Suprapubic skin (tissue), 4 donors: Measurements from ENCODE around the gene EPB41L2. TPM values are rescaled to one million over a fixed set of nuclear protein-coding genes. Genes with fewer than 3 reads are reported as not detected.

Experiments
- DNase-seq, 2 donors: peaks; one replicate each; pipeline ENCODE4 v3.0.0-alpha.2; 2019; ENCODE audit warnings: low spot score in 2 of 2
- H3K27ac ChIP-seq: fragments of 200-600 bp; sonication (generic); one replicate; pipeline ENCODE4 v1.5.1; 2019
- H3K27me3 ChIP-seq: fragments of 200-600 bp; sonication (generic); one replicate; pipeline ENCODE4 v1.5.1; 2019
- H3K36me3 ChIP-seq: fragments of 200-600 bp; sonication (generic); one replicate; pipeline ENCODE4 v1.5.1; 2019
- H3K4me1 ChIP-seq: fragments of 200-600 bp; sonication (generic); one replicate; pipeline ENCODE4 v1.5.1; 2019
- H3K4me3 ChIP-seq: fragments of 200-600 bp; sonication (generic); one replicate; pipeline ENCODE4 v1.5.1; 2019; ENCODE audit warnings: mild to moderate bottlenecking
- H3K9me3 ChIP-seq: fragments of 200-600 bp; sonication (generic); one replicate; pipeline ENCODE4 v1.5.1; 2019
- CTCF ChIP-seq, 2 donors: fragments of 200-600 bp in 1 of 2; fragments of 450-650 bp in 1 of 2; sonication (generic) in 1 of 2; IDR thresholded peaks; one replicate each; pipeline ENCODE4 v1.5.1; 2016 to 2019; ENCODE audit warnings: antibody characterized with exemption in 2 of 2, mild to moderate bottlenecking in 1 of 2, moderate library complexity in 1 of 2
- EP300 ChIP-seq: sonication (generic); formaldehyde crosslinking; IDR thresholded peaks from one replicate; pipeline ENCODE4 v1.6.1; 2017; ENCODE audit warnings: antibody characterized with exemption
- POLR2A ChIP-seq, 2 donors: fragments of 450-650 bp; IDR thresholded peaks; one replicate each; pipeline ENCODE4 v1.6.1; 2017; ENCODE audit warnings: antibody characterized with exemption in 2 of 2, mild to moderate bottlenecking in 2 of 2, moderate library complexity in 2 of 2
- POLR2AphosphoS5 ChIP-seq, 3 donors: sonication (generic); formaldehyde crosslinking; IDR thresholded peaks; one replicate each; pipeline ENCODE4 v1.6.1; 2017; ENCODE audit warnings: antibody characterized with exemption in 3 of 3
- WGBS: methylation state at CpG from one replicate; pipeline ENCODE4 v1.1.5; 2018; 5-methylcytosine and 5-hydroxymethylcytosine counted together
- total RNA-seq, 4 donors: library from RNA; depleted of rRNA; stranded (reverse); fragments of >200 nt; gene quantifications; one replicate each; pipeline ENCODE4 v1.1.0, GENCODE V29; 2016

The EPB41L2 gene
- total RNA-seq, 4 donors from 2014 or later = 11.4 to 26.8 (median 15.4) TPM

- Histone ChIP-seq H3K9me3 (no peaks in the 10 kb centered on the region), H3K4me1 (peaks cover 6% of the 10 kb centered on the region), H3K4me3 (no peak overlapping the region), H3K27ac (no peak overlapping the region), H3K27me3 (no peaks in the 10 kb centered on the region), H3K36me3 (no peaks in the 10 kb centered on the region)
- DNase-seq = no peak
- WGBS = 100% methylated on average over 1 of the region's 1 CpG
- TF ChIP-seq POLR2A (IDR thresholded peaks at IDR 0.05) (no peak), EP300 (no peak)
Observed at GRCh38 chr6:130978180-130978579, 84.9 kb downstream of the EPB41L2 start.

- Histone ChIP-seq H3K27me3 (no peaks in the 10 kb centered on the region), H3K9me3 (no peaks in the 10 kb centered on the region), H3K4me3 (no peak overlapping the region), H3K4me1 (no peaks in the 10 kb centered on the region), H3K27ac (no peak overlapping the region), H3K36me3 (no peaks in the 10 kb centered on the region)
- no peak for DNase-seq
- TF ChIP-seq POLR2A (IDR thresholded peaks at IDR 0.05) (no peak), CTCF (IDR thresholded peaks at IDR 0.05) (no peak), POLR2AphosphoS5 (IDR thresholded peaks at IDR 0.05) (no peak), EP300 (no peak)
Observed at GRCh38 chr6:130975325-130975724, 87.7 kb downstream of the EPB41L2 start.

- H3K27me3 ChIP-seq = no peaks in the 10 kb centered on the region
- no peak for DNase-seq
- no peak overlapping the region for H3K27ac ChIP-seq
- H3K4me3 ChIP-seq = no peak overlapping the region
- H3K36me3 ChIP-seq = no peaks in the 10 kb centered on the region
- WGBS = 94% methylated on average over 3 of the region's 3 CpGs
- no peaks in the 10 kb centered on the region for H3K9me3 ChIP-seq
- TF ChIP-seq CTCF (IDR thresholded peaks at IDR 0.05) (no peak), POLR2A (IDR thresholded peaks at IDR 0.05) (no peak), EP300 (no peak), POLR2AphosphoS5 (IDR thresholded peaks at IDR 0.05) (no peak)
- H3K4me1 ChIP-seq = no peaks in the 10 kb centered on the region
Observed at GRCh38 chr6:130973521-130974277, 89.3 kb downstream of the EPB41L2 start.

GRCh38 chr6:130971504-130971903 lies 91.5 kb downstream of the EPB41L2 start:
- no peaks in the 10 kb centered on the region for H3K36me3 ChIP-seq
- no peak overlapping the region for H3K4me3 ChIP-seq
- H3K9me3 ChIP-seq = no peaks in the 10 kb centered on the region
- peaks cover 14% of the 10 kb centered on the region for H3K4me1 ChIP-seq
- DNase-seq = no peak
- TF ChIP-seq POLR2A (IDR thresholded peaks at IDR 0.05) (no peak), CTCF (IDR thresholded peaks at IDR 0.05) (no peak), POLR2AphosphoS5 (IDR thresholded peaks at IDR 0.05) (no peak), EP300 (no peak)
- no peak overlapping the region for H3K27ac ChIP-seq
- H3K27me3 ChIP-seq = no peaks in the 10 kb centered on the region
- WGBS = 97% methylated on average over 3 of the region's 3 CpGs

GRCh38 chr6:130970839-130971410 lies 92.1 kb downstream of the EPB41L2 start:
- Histone ChIP-seq H3K4me3 (no peak overlapping the region), H3K27ac (no peak overlapping the region), H3K4me1 (peaks cover 20% of the 10 kb centered on the region), H3K9me3 (no peaks in the 10 kb centered on the region), H3K36me3 (no peaks in the 10 kb centered on the region), H3K27me3 (no peaks in the 10 kb centered on the region)
- no peak for DNase-seq
- WGBS = 85% methylated on average over 9 of the region's 9 CpGs
- TF ChIP-seq POLR2A (IDR thresholded peaks at IDR 0.05) (no peak), POLR2AphosphoS5 (IDR thresholded peaks at IDR 0.05) (no peak), CTCF (IDR thresholded peaks at IDR 0.05) (no peak), EP300 (no peak)
